Activated T-cell treated with anti-CD3 and anti-CD28 coated beads, Interleukin-2, amount 50 U/mL, for 48 hours (primary cell): ENCODE data around the gene SLC13A2.

Experiments used
- DNase-seq, 2 experiments: peaks; one replicate each; pipeline ENCODE4 v3.0.0-alpha.2; 2020

Gene SLC13A2

DNA sequence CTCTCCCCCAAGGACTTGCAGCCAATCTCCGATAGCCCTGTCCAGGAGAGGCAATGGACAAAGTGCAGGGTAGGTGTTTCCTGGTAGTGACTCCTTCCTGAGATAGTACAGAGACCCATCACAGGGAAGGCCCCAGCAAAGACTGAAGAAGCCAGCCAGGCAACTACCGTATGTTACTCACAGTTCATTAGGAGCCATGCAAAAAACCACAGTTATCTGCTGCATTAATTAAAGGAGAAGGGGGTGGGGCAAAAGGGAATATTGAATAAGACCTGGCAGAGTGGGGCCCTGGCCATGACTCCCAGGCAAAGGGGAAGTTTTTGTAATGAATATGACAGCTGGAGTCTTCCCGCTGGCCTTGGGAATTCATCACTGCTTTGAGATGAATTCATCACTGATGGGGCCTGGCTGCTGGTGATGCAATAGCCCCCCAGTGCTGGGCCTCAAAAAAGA, 2.5 kb upstream of the SLC13A2 start:
- DNase-seq = no peak

DNA sequence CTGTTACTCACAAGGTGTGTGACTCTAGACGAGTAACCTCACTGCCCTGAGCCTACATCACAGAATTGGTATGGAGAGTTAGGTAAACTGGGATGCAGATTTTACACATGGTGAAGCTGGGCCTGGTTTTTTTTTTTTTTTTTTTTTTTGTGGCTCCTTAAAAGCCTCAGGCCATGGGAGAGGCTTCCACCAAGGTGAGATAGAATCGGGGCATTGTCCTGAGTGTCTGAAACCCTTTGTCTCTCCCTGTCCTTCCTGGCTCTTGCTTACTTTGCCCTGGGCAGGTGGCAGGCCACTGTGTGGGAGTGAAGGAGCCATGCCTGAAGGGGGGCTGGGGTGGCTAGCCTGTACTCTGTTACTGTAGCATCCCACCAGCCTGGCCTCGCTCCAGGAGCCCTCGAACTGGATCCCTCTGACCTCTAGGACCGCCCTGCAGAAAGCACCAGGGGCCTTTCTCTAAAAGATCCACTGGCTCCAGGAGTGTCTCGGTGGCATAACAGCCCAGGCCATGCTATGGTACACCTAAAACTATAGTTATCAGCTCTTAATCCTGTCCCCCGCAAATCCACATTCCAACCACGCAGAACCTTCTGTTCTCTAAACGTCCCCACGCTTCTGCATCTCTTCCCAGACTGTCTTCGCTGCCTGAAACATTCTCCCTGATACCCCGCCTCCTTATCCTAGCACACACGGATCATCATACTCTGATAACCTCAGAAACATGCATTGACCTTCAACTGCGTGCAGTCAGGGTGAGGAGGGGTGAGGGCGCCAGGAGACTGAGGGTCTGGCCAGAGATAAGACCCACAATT, 1.7 kb upstream of the SLC13A2 start:
- no peak for DNase-seq

DNA sequence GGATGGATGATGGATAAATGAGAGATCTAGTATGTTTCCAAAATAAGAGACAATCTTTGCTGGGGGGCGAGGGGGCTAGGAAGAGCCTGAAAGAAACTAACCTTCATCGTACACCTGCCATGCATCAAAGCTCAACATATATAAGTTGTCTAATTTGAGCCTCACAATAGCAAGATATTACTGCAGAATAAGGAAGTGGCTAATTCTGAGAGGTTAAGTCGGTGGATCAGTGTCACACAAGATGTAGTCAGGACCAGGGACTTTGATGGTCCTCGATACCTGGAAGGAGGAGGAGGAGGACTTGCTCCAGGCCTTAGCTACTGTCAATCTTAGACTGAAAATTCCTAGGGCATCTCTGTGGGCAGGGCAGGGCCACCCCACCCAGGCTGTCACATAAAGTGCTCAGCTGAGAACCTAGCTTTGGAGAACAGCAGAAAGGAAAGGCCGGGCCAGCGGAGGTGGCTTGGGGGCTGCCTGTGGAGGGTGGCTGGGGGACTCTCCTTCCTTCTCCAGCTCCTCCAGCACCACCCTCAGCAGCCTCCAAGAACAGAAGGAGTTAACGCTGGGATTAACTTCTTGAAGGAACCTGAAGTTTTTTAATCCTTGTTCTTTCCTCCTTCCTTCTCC, 460 bp upstream of the SLC13A2 start:
- no peak for DNase-seq

DNA sequence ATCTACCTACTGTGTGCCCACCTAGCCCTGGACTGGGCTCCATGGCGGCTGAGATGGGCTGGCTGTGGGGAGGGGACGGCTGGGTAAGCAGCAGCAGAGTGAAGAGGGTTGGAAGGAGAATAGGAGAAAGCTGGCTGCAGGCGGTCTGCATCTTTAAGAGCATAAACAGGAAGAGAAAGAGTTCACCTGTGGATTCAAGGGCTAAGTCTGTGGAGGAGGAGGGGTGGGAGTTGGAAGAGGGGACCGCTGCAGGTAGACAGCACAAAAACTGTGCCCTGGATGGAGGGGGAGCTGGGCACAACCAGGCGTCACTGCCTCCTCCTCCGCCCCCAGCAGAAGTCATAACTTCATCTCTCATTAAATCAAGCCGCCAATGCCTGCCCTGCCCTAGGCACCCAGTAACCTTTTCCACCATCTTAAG, 677 bp downstream of the SLC13A2 start:
- peak in 1 of 2 experiments; percentile 10 for DNase-seq

DNA sequence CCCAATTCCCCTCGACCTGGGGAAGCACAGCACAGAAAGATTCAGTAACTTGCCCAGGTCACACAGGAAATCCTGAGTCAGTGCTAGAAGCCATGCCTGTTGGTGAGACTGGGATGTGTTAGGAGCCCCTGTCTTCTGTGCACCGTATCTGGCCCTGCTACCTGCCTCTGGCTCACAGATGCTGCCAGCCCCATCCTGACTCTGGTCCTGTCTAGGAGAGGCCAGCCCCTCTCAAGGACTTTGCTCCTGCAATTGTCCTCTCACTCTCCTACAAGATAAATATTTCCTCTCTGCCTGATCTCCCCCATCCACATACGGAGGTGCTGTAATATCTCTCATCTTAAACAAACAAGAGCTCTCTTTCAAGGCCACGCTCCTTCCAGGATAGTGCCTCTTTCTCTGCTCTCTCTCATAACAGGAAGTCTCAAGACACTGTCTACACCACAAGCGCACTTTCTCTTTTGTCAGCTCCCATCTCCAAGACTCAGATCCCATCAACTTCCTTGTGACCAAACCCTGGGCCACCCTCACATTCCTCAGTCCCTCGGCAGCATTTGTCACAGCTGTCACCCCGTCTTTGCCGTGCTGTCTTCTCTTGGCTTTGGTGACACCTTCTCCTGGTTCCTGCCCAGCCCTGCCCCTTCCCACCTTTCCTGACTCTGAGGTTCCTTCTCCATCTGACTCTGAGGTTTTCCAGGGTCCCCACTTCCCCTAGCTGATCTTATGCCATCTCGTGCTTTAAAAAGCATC, 1.9 kb downstream of the SLC13A2 start:
- peak in 1 of 2 experiments; percentile 11 for DNase-seq

DNA sequence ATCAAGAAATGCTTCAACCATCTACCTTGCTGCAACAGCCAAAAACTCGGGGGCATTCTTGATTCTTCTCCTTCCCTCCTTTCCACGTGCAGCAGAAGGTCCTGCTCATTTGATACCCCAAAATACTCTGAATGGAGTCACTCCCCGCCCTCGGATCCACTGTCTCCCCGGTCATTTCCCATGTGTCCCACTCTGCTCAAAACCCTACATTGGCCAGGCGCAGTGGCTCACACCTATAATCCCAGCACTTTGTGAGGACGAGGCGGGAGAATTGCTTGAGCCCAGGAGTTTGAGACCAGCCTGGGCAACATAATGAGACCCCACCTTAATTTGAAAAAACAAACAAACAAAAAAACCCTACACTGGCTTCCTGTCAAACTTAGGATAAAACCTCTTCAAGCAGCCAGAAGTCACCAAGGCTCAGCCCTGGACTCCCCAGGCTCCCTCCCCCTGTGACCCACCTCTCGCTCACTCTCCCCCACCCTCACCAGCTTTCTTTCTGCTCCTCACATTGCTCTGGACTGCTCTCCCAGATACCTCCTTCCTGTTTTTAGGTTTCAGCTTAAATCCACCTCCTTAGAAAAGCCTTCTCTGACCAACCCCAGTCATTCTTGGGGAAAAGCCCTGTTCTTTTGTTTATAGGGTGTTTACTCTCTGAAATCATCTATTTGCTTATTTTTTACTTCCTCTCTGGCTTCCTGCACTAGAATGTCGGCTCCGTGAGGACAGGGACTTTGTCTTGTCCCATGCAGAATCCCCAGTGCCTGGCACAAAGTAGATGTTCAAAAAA, 2.8 kb downstream of the SLC13A2 start:
- no peak for DNase-seq

DNA sequence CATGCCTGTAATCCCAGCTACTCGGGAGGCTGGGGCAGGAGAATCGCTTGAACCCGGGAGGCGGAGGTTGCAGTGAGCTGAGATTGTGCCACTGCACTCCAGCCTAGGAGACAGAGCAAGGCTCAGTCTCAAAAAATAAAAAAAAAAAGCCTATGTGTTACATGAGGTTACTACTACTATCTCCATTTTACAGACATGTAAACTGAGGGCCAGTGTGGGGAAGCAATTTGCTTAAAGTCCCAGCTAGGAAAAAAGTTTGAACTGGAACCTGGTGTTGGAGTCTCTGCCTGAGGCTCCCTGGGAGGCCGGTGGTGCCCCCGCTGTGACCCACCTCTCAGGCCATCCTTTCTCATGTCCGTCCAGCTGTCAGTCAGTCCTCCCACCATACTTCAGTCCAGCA, 4.5 kb downstream of the SLC13A2 start:
- DNase-seq = no peak

DNA sequence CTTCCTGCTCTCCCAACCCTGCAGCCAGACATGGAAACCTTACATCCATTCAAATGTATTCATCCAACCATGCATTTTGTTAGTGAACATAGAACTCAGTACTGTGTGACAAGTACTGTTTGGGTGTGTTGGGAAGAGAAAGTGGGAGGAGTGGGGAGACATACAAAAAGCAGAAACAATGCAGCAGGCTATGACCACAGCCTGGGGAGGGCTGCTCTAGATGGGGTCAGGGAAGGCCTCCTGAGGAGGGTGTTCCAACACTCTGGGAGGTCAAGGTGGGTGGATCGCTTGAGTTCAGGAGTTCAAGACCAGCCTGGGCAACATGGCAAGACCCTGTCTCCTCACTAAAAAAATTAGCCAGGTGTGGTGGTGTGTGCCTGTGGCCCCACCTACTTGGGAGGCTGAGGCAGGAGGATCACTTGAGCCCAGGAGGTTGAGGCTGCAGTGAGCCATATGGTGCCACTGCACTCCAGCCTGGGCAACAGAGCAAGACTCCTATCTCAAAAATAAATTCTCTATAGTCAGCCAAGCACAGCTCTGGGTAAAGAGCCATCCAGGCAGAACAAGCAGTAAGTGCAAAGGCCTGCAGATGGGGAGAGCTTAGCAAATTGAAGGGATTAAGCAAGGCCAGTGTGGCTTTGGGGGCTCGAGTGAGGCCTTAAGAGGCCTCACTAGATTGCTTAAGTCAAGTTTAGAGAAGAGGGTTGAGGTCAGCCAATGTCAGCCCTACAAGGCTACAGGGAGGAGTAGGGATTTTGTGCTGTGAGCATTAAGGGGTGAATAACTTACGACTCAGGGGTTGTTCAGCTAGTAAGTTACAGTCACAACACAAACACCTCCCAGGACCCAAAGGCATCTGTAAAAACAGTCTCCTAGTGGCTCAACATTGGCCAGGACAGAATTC, 5.5 kb downstream of the SLC13A2 start:
- no peak for DNase-seq

DNA sequence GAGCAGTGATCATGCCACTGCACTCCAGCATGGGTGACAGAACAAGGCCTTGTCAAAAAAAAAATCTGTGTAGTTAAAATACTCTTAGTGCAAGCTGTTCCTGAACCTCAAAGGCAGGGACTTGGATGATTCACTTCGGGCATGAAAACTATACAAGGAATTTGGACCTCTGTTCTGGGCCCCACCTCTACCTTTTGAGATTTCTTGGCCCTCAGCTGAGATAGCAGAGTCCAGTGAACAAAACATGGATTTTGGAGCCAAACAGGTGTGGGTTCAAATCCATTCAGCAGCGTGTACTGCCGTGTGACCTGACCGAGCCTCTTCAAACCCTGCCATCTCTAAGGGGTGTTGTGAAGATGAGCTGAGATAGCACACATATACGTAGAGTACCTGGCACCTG, 6.8 kb downstream of the SLC13A2 start:
- DNase-seq = no peak

DNA sequence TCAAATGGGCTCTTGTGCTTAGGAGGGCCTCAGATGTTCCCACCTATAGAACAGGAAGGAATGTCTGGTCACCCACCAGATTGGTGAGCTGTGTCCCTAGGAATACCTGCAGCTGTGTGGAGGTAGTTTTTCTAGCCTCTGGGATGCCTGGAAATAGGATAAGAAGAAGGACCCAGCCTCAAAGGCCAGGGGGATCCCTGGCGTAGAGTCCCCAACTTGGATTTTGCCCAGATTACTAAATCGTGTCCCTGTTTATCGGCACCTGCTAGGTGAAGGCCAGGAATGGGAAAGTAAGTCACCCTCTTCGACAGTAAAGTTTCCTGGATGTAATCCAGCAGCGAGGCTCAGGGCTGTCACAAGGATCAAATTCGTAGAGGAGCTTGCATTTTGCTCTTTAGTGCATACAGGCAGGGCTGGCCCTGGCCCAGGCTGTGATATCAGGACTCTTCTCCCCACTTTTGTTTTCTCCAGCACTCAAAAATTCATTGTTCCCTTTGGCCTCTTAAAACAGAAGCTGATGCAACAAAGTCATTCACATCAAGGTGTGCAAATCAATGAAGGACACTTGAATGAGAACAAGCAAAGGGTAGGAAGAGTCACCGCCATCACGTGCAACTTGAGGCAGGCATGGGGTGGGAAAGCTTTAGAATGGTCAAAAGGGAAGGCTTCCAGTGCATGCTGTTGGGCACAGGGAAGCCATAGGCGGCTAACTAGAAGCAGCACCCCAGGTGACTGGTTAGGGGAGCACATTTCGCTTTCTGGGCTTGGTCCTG, 7.5 kb downstream of the SLC13A2 start:
- no peak for DNase-seq

DNA sequence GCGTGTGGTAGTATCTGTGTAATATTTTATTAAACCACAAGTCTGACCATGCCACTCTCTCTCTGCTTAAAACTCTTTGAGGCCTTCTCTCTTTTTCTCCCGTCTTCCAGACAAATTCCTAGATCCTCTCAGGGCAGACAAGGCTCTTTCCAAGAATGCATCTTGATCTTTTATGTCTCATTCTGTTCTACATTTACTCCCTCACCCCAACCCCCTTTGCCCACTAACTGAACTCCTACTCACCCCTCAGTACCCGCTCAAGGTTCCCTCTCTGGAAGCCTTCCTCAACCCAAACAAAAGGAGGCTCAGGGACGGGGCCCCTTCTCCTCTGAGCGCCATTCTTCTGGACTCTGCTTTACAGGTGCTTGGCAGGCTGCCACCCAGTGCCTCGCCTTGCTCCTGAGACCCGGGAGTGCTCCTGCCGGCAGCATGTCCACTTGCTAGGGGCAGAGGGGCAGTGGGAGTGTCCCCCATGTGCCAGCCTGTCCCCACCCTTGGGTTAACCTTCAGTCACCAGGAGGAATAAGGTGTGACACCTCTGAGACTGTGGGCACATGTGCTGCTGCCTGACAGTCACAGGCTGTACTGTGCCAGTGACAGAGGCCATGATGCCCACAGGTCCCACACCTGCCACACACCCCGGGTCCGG, 9.2 kb downstream of the SLC13A2 start:
- DNase-seq = no peak

DNA sequence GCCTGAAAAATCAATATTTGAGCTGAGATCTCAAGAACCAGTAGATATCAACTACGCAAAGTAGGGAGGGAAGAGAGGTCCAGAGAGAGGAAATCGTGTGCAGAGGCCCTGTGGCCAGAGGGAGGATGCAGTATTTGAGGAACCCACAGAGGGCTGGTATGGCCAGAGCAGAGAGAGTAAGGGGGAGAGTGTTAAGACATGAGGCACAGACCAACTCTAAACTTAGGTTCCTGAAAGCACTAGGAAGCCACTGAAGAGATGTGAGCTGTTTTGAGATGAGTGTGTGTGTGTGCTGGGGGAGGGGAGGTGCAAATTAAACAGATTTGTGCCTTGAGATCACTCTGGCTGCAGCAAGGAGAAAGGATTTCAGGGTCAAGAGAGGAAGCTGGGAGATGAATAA, 10.9 kb downstream of the SLC13A2 start:
- DNase-seq = no peak

DNA sequence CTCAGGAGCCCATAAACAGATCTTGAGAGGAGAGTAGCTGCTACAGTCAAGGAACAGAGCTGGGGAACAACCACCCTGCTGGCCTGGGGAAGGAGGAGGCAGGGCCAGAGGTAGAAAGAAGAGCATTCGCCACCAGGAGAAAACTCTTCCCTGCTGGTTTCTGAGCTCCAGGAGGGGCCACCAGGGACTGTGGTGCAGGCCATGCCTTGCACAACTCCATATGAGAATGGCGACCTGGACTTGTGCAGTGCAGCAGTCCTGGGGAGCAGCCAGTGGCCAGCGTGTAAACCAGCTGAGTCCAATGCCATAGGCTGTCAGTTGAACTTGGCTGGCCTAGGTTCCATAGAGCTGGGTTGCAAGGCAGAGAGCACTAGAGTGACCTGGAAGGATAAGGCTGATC, 11.6 kb downstream of the SLC13A2 start:
- DNase-seq = no peak

DNA sequence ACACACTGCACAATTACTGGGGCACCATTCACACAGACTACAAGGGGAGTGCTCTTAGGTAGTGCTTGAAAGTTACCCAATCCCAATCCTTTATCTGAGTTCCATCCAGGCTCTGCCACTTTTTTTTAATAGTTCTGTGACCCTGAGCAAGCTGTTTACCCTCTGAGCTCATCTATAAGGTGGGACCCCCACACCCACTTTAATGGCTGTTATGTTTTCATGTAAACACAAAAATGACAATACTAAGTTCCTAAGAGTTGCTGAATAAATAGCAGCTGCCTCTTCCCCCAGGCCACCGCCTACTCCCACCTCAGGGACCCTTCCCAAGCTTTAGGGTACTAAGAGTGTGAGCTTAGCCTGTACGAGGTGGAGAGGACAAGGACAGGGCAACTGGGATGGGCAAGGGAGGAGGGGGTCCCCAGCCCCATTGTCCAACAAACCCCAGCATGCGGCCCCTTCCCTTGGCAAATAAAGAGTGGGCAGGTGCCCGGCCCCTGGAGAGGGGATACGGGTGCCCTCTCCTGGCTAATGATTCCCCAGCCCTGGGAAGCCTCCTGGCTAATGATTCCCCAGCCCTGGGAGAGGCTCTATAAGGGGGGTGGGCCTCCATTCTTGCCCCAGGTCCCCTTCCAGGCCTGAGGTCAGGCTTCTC, 14.6 kb downstream of the SLC13A2 start:
- DNase-seq = no peak

DNA sequence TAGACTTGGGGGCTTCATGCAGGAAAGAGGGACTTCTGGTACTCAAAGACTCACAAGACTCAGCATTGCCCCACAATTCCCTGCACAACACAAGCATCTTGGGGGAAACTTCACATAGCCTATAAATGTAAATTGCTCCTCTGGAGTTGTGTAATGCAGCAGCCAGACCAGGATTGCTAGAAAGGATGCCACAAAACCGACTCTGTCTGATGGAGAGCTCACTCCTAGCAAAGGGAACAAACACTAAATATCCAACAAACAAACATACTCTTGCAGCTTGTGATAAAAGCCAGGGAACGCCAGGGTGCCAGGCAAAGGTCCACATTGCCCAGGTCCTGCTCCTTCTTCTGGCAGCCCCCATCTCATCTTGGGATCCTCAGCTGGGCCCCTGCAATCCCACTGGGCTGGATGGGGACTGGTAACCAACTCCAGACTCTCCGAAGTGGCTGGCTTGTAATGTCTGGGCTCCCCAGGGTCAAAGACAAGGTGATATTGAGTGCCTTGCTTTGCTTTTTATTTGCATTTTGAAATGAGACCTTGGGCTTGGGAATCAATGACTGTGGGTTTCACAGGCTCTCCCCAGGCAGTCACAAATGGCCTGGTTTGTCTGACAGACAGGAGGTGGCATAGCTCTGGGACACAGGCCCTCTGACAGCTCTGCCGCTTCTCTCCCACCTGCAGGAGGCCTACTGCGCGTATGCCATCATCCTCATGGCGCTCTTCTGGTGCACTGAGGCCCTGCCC, 15.3 kb downstream of the SLC13A2 start:
- DNase-seq = no peak

DNA sequence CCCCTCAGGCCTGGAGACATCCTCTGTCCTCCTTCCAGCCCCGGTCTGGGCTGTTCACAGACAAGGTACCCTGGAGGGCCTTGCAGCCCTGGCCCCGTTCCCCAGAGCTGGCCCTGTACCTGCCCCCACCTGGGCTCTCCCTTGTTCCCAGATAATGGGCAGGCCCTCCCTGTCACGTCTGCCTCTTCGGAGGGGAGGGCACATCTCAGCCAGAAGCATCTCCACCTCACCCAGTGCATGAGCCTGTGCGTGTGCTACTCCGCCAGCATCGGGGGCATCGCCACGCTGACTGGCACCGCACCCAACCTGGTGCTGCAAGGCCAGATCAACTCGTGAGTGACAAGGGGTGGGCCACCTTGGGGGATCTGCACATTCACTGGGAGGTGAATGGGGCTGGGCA, 17.8 kb downstream of the SLC13A2 start:
- DNase-seq = no peak

DNA sequence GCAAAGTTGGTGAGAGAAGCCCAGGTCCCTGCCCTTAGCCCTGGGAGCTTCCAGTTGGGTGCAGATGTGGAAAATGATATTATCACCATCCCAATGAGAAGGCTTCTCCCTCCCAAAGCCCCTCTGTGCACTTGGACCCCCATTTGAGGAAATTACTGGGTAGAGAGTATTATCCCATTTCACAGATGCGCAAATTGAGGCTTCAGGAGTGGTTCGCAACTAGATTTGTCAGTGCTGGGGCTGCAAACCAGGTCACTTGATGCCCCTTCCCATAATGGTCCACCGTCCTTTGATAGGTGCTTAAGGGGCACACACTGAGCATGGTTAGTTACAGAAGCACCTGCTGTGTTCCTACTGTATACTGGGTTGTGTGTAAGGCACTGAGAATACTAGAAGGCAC, 18.4 kb downstream of the SLC13A2 start:
- no peak for DNase-seq

DNA sequence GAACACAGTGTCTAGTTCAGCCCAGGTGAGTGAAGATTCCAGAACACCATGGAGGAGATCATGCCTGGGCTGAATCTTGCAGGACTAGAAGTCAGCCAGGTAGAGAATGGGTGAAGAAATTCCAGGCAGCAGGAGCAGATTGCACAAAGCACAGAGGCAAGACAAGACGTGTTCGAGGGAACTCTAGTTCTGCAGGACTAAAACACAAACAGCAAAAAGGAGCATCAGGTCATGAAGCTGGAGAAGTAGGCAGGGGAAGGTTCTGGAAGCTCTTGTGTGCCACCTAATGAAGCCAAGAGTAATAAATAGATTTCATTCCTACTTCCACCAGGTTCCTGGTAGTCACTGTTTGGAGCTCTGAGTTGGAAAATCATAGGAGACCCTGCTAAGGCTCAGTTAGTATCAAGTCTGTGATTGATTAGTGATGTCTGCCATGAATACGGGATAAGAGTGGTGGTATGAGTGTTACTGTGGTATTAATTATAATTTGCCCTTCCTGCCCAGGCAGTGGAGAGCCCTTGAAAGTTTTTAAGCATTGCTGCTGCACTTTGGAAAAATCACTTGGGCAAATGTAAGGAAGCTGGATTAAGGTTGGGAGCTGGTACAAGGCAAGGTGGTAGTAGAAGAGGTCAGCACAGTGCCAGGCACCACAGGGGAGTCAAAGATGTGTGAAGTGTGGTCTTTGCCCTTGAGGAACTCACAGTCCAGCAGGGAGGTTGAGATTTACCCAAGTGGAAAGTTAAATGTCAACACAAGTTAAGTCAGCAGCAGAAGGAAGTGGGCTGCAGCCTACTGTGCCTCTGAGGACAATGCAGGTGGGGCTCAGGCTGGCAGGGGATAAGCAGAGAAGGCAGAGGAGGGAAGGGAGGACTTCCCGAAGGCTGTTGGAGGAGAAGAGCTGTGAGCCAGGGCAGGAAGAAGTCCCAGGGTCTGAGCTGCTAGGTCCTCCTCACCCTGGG, 19.2 kb downstream of the SLC13A2 start:
- DNase-seq = no peak
